GM15510 (cell line): Measurements from ENCODE around the gene CLEC2D.

ENCODE experiments used
- POLR2A ChIP-seq: IDR thresholded peaks from 3 replicates; pipeline ENCODE4 v1.6.1; 2011; ENCODE audit warnings: borderline replicate concordance; ENCODE audit not compliant: insufficient read length; ENCODE audit errors: extremely low read depth

Gene CLEC2D

GRCh38 chr12:9647825-9648700, 21.4 kb upstream of the CLEC2D start:
- TF ChIP-seq POLR2A = peak; percentile 45

GRCh38 chr12:9648701-9649531, 20.6 kb upstream of the CLEC2D start:
- TF ChIP-seq POLR2A = no peak

GRCh38 chr12:9649532-9649940, 20.0 kb upstream of the CLEC2D start:
- TF ChIP-seq POLR2A = peak; percentile 49

GRCh38 chr12:9650151-9650576, 19.3 kb upstream of the CLEC2D start:
- TF ChIP-seq POLR2A = peak; percentile 8

GRCh38 chr12:9651265-9651729, 18.2 kb upstream of the CLEC2D start:
- TF ChIP-seq POLR2A = no peak

GRCh38 chr12:9660046-9660445, 9.5 kb upstream of the CLEC2D start:
- TF ChIP-seq POLR2A = no peak

- TF ChIP-seq POLR2A = no peak
Measured at GRCh38 chr12:9661720-9662119, 7.8 kb upstream of the CLEC2D start.

- no peak for TF ChIP-seq POLR2A
Measured at GRCh38 chr12:9662488-9662887, 7.0 kb upstream of the CLEC2D start.

- no peak for TF ChIP-seq POLR2A
Measured at GRCh38 chr12:9667403-9668160, 1.9 kb upstream of the CLEC2D start.

- TF ChIP-seq POLR2A = no peak
Measured at GRCh38 chr12:9668161-9669018, 1.1 kb upstream of the CLEC2D start.

- TF ChIP-seq POLR2A = no peak
Measured at GRCh38 chr12:9669019-9669326, 540 bp upstream of the CLEC2D start.

GRCh38 chr12:9673404-9674225, 4.1 kb downstream of the CLEC2D start:
- TF ChIP-seq POLR2A = peak; percentile 35

- TF ChIP-seq POLR2A = no peak
Measured at GRCh38 chr12:9674226-9674590, 4.7 kb downstream of the CLEC2D start.
